NCI-H2227 (cell line): ENCODE data around the gene SH3PXD2A.
"Not testable (repeated sequence)": the region's sequence is repeated elsewhere in the genome, so short reads cannot be mapped to it uniquely, and the experiment has no call there.

ENCODE experiments used
- DNase-seq: peaks from one replicate; lab custom pipeline; 2025; ENCODE audit not compliant: unreplicated experiment; lab: John Stamatoyannopoulos, UW

SH3PXD2A gene

GRCh38 chr10:103653581-103654037 lies 201.8 kb downstream of the SH3PXD2A start:
- no peak for DNase-seq

DNA sequence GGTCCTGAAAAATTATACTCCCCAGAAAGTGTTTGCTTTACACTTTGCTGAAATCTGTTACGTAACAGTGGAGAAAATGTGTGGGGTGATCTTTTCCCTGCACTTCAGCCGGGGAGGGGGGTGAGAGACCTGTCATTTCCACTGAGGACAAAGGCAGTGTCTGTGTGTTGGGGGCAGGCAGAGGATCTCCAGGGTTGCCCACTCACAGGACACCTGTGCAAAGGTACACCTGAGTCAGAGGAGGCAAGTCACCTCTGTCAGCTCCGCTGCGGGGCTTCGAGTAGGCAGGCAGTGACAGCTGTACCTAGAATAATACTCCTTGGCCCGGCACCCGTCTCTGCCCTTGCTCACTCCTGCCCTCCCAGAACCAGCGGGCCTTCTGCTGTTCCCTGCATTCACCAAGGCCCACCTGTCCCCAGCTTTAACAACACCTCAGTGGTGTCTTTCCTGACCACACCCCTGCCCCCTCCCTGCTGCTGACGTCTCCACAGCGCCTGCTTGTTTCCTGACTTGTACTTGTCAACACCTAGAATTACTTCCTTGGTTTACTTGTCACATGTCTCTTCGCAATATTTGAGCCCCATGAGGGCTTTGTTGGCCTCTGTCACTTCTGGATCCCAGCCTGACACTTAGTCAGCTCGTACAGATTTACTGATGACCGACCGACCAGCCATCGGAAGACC lies 202.6 kb downstream of the SH3PXD2A start:
- DNase-seq = no peak

DNA sequence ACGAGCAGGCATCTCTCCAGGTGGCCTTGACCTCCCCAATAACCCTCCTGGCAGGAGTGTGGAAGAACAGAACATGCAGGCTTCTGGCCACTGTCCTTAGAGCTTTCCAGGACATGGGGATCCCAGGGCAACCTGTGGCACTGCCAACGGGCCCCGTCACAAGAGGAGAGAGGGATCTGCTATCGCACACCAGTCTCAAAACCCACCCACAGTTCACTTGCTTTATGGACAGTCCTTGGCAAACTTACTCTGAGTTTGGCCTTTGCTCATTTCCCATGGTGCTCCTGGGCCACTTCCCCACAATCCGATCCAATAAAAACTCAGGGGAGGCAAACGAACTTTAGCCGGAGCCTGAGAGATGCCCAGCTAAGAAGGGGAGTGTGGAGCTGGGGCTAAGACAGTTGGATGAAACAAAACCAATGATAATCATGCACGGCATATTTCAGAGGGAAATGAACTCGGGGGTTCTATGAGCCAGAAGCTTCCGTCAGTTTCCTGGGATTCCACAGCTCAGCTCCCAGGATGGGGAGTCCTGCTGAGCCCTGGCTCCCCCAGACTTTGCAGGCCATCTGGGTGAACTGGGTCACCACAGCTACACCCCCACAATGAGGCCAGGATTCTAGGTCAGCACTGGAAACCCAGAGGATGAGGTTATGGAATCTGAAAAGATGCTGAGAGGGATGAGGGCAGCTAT lies 203.4 kb downstream of the SH3PXD2A start:
- DNase-seq = no peak

- no peak for DNase-seq
These were observed 204.0 kb downstream of the SH3PXD2A start for GRCh38 chr10:103651333-103651732.

DNA sequence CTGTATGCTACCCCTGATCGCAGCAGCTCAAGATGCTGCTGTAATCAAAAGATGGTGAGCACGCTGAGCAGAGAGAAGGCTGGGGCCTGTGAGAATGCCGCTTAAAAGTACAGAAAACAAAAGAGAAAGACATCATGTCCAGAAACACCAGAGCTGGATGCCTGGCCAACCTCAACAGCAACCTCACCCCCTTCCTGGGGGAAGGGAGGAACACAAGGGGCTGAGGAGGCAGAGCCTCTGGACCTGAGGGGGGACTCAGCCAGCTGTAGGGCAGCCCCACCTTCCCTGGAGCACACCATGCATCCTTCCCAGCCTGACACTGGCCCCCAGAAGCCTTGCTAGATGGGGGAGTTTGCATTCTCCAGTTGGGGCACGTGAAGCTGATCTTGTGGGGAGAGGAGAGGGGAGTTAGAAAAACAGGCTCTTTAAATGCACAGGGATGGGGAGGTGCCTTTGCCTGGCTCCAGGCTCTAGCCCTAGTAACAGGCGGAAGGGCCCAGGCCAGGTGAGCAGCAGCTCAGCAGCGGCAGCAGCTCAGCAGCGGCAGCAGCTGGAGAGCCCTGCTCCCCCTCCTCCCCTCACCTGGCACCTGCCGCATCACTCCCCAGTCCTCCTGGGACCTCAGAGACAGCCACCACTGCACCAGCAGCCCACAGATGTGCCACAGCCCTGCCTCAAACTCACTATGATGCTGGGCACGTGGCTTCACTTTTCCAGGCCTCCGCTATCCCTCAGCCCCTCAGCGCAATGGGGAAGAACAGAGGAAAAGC lies 205.5 kb downstream of the SH3PXD2A start:
- no peak for DNase-seq

DNA sequence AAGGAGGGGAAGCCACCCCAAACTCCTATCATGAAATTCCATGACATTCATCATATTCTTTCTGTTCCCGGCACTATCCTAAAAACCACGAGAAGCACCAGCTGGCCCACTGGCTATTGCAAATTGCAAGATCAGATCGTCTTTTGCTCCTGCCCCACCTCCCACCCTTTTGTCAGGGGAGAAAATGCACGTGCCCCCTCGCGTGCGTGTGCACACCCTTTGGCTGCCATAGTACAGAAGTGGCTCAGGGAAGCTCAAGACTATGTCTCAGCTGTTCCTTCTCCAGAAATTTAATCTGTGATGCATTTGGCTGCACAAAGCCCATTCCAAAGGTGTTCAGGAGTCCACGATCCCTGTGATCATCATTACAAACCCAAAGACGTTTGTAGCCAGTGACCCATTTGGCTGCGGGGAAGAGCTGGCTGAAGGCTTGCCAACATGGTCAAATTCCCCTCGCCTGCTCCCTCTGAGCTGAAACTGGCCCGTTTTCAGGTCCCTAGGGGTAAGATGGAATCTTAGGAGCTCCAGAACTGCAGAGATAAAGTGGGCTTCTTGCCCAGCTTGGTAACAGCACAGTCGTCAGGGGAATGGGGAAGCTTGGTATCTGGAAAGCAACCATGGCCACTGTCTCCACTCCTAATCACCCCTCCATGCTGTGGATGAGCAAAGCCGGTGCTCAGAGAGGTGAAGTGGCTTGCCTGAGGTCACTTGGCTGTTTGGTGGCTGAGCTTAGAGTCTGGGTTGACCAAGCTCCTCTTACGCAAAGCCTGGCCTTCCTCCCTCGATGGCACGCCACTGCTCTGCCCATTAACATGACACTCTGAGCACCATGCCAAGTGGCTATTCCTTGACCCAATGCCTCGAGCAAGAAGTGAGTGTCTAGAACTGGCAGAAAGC lies 206.5 kb downstream of the SH3PXD2A start:
- no peak for DNase-seq

DNA sequence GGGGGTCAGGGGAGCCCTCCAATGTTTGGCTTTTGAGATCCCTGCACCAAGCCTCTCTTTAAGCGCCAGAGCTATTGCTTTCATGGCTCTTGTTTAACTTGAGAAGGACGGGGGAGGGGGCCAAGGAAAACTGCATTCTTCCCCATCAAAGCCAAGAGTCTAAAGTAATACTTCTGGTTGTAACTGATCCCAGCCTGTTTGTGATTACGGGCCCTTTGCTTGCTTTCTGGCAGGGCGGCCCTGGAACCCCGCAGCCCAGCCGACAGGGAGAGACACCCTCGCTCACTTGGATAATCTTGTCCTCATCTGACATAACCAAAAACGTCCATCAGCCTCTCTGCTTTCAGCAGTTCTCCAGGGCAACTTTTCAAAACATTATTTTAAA lies 207.1 kb downstream of the SH3PXD2A start:
- no peak for DNase-seq

- no peak for DNase-seq
These were observed 209.1 kb downstream of the SH3PXD2A start for GRCh38 chr10:103646304-103646703.

- no peak for DNase-seq
These were observed 210.0 kb downstream of the SH3PXD2A start for GRCh38 chr10:103645141-103646054.

GRCh38 chr10:103643381-103643780 lies 212.0 kb downstream of the SH3PXD2A start:
- no peak for DNase-seq

GRCh38 chr10:103641326-103641725 lies 214.1 kb downstream of the SH3PXD2A start:
- no peak for DNase-seq

DNA sequence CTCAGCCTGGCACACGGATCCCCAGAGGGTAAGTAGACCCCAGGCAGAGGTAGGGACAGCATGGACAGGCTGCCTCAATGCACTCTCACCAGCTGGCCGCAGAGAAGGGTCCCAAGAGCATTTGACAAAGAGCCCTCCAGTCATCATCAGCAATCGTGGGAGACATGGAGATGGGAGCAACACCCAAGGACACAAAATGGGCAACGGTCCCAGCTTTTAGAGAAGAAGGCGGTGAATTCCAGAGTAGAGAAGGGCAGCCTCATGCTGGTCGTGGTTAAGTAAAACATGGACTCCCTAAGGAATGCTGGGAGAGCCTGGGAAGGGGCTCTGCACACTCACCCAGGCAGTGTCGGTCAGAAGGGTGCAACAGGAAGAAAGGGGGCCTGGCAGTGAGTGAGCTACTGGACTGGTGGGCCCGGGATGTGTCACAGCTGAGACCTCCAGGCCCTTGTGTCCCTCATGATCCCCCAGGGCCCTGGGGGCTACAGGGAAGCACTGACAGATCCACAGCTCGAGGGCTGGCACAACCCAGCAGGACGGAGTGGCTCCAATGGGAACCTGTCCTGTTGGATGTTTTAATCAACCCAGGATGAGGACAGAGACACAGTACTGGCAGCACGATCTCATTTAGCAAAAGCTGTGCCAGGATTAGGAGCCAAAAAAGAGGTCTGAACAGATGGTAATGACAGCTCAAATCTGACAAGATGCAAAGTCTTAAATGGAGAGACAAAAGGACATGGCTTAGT lies 214.8 kb downstream of the SH3PXD2A start:
- DNase-seq = no peak

DNA sequence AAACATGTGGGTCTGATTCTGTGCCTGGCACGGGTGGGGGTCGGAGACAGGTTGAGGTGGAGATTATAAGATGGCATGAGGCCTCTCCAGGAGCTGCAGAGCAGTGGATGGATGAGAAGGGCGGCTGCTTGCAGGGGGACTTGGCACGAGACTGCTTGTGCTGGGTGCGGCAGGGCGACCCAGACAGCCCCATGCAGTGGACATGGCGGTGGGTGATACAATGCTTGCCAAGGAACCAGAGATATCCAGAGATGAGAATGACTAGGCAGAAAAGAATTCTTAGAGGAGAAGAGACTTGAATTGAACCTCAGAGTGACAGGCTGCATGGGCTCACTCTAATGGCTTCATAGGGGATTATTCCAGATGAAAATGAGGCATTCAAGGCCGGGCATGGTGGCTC lies 216.4 kb downstream of the SH3PXD2A start:
- DNase-seq = no peak

GRCh38 chr10:103637927-103638557 lies 217.3 kb downstream of the SH3PXD2A start:
- no peak for DNase-seq

DNA sequence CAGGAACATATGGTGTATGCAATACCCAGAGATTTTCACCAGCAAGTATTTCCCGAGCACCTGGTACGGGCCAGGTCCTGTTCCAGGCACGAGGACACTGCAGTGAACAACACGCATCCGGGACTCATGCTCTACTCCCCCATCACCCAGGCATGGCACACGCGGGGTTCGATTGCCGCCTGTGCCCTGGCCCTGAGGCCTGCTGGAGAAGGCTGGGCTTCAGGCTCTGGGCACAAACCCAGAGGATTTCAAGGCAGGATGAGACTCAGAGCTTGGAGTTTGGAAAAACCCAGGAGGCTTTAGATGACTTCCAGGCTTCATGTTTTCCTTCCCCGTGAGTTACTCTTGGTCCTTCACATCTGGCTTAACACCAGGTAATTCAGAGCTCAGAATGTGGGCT lies 218.4 kb downstream of the SH3PXD2A start:
- DNase-seq = no peak

DNA sequence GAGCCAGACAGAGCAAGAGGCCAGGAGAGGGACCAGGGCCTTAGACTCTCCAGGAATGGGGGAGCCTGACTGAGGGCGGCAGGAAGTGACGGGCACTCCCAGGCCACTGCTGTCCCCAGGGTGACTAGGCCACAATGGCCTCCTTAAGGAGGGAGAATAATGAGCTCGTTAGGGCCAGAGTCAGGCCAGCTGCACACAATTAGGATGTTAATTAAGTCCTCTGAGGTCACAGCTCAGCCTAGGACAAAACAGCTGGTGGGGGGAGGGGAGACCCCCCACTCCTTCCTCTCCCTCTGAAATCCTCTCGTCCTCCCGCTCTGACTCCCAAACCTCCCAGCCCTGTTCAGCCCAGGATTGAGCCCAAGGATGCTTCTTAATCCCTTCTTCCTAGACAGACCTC lies 218.9 kb downstream of the SH3PXD2A start:
- no peak for DNase-seq

GRCh38 chr10:103635580-103635979 lies 219.8 kb downstream of the SH3PXD2A start:
- no peak for DNase-seq

DNA sequence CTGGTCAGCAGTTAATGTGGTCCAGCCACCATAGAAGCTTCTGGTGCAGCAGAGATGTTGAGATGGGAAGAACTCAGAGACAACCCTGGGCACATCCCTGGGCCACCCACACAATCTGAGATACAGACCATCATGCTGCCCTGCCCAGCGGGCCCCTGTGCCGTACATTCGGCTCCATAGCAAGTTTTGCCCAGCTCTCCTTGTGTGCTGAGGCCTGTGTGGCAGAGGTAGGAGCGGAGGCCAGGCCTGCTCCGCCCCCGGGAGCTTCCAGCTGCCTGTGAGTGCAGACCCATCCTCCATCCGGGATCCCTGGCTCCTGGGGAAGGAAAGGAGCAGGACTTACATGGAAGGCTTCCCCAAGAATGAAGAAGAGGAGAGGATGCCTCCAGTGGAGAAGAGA lies 221.5 kb downstream of the SH3PXD2A start:
- DNase-seq = no peak

GRCh38 chr10:103632871-103633270 lies 222.5 kb downstream of the SH3PXD2A start:
- not testable (repeated sequence) for DNase-seq
